HEK293 (cell line): ENCODE data around the gene LMO3.

Source experiments
- CTCF ChIA-PET: fragments of 350-600 bp; formaldehyde crosslinking; extraction: SDS; loops from one replicate; lab custom pipeline; 2021; ENCODE audit warnings: antibody characterized with exemption; lab: Yijun Ruan, JAX
- POLR2A ChIA-PET: fragments of 300-600 bp; formaldehyde crosslinking; extraction: SDS; loops from one replicate; lab custom pipeline; 2020; ENCODE audit warnings: antibody characterized with exemption, inconsistent platforms; lab: Yijun Ruan, JAX
- H3K27ac ChIP-seq: fragments of 200-500 bp; sonication (Bioruptor generic); 2 replicates; pipeline ENCODE4 v1.5.1; 2014; ENCODE audit warnings: low read depth, low read length, control low read depth, inconsistent platforms; ENCODE audit errors: extremely low read depth
- H3K36me3 ChIP-seq, 2 experiments: fragments of 200-500 bp in 1 of 2; sonication (Bioruptor generic) in 1 of 2; 1 replicate in 1 of 2; 2 replicates in 1 of 2; pipeline ENCODE4 v1.5.1; 2014 to 2017; ENCODE audit warnings: inconsistent platforms in 2 of 2, low read length in 2 of 2; ENCODE audit not compliant: control insufficient read depth in 2 of 2, insufficient read depth in 1 of 2
- H3K4me1 ChIP-seq: fragments of 200-500 bp; sonication (Bioruptor generic); 2 replicates; pipeline ENCODE4 v1.5.1; 2014; ENCODE audit warnings: mild to moderate bottlenecking, low read length, inconsistent platforms; ENCODE audit not compliant: control insufficient read depth, insufficient read depth
- H3K4me3 ChIP-seq: 2 replicates; pipeline ENCODE4 v1.5.1; 2011; ENCODE audit warnings: low read depth, mild to moderate bottlenecking, control low read depth, low read length, moderate library complexity
- H3K9me3 ChIP-seq: fragments of 200-500 bp; sonication (Bioruptor generic); 2 replicates; pipeline ENCODE4 v1.5.1; 2014; ENCODE audit warnings: low read depth, low read length, inconsistent platforms; ENCODE audit not compliant: control insufficient read depth, insufficient read depth
- HOXA7 ChIP-seq: sonication (generic); formaldehyde crosslinking; IDR thresholded peaks from 2 replicates; pipeline ENCODE4 v1.8.1; 2022; ENCODE audit warnings: missing genetic modification reagents, borderline replicate concordance
- INSM2 ChIP-seq: fragments of 450-650 bp; formaldehyde crosslinking; IDR thresholded peaks from 2 replicates; pipeline ENCODE4 v1.5.1; 2016; ENCODE audit warnings: missing biosample characterization, missing genetic modification characterization
- KLF8 ChIP-seq: fragments of 450-650 bp; formaldehyde crosslinking; IDR thresholded peaks from 2 replicates; pipeline ENCODE4 v1.5.1; 2016; ENCODE audit warnings: missing biosample characterization, missing genetic modification characterization
- OVOL3 ChIP-seq: fragments of 450-650 bp; formaldehyde crosslinking; IDR thresholded peaks from 2 replicates; pipeline ENCODE4 v1.5.1; 2016; ENCODE audit warnings: missing biosample characterization, missing genetic modification characterization
- YY1 ChIP-seq: fragments of 450-650 bp; formaldehyde crosslinking; IDR thresholded peaks from 2 replicates; pipeline ENCODE4 v1.5.1; 2018; ENCODE audit warnings: missing biosample characterization, missing genetic modification characterization
- ZBTB6 ChIP-seq: fragments of 450-650 bp; formaldehyde crosslinking; IDR thresholded peaks from 2 replicates; pipeline ENCODE4 v1.5.1; 2017; ENCODE audit warnings: missing biosample characterization, missing genetic modification characterization
- ZEB2 ChIP-seq: fragments of 450-650 bp; formaldehyde crosslinking; IDR thresholded peaks from 2 replicates; pipeline ENCODE4 v1.5.1; 2016; ENCODE audit warnings: missing biosample characterization, missing genetic modification characterization
- ZFHX2 ChIP-seq: fragments of 450-650 bp; formaldehyde crosslinking; conservative IDR thresholded peaks from 2 replicates; pipeline ENCODE4 v1.5.1; 2016; ENCODE audit warnings: missing biosample characterization, missing genetic modification characterization
- ZFP69B ChIP-seq: fragments of 450-650 bp; formaldehyde crosslinking; IDR thresholded peaks from 2 replicates; pipeline ENCODE4 v1.5.1; 2016; ENCODE audit warnings: missing biosample characterization, missing genetic modification characterization
- ZNF114 ChIP-seq: fragments of 450-650 bp; formaldehyde crosslinking; IDR thresholded peaks from 2 replicates; pipeline ENCODE4 v1.5.0; 2017; ENCODE audit warnings: missing biosample characterization, missing genetic modification characterization
- ZNF148 ChIP-seq: fragments of 450-650 bp; formaldehyde crosslinking; IDR thresholded peaks from 2 replicates; pipeline ENCODE4 v1.5.0; 2017; ENCODE audit warnings: missing biosample characterization, missing genetic modification characterization, borderline replicate concordance
- ZNF16 ChIP-seq: fragments of 450-650 bp; formaldehyde crosslinking; IDR thresholded peaks from 2 replicates; pipeline ENCODE4 v1.5.1; 2016; ENCODE audit warnings: low read depth, missing biosample characterization, missing genetic modification characterization
- ZNF169 ChIP-seq: fragments of 450-650 bp; formaldehyde crosslinking; IDR thresholded peaks from 2 replicates; pipeline ENCODE4 v1.5.1; 2016; ENCODE audit warnings: missing biosample characterization, missing genetic modification characterization
- ZNF202 ChIP-seq: fragments of 450-650 bp; formaldehyde crosslinking; IDR thresholded peaks from 2 replicates; pipeline ENCODE4 v1.5.1; 2016; ENCODE audit warnings: missing biosample characterization, missing genetic modification characterization, borderline replicate concordance
- ZNF416 ChIP-seq: fragments of 450-650 bp; formaldehyde crosslinking; IDR thresholded peaks from 2 replicates; pipeline ENCODE4 v1.5.1; 2016; ENCODE audit warnings: missing biosample characterization, missing genetic modification characterization
- ZNF423 ChIP-seq: fragments of 450-650 bp; formaldehyde crosslinking; IDR thresholded peaks from 2 replicates; pipeline ENCODE4 v1.5.1; 2016; ENCODE audit warnings: missing biosample characterization, missing genetic modification characterization
- ZNF426 ChIP-seq: fragments of 450-650 bp; formaldehyde crosslinking; IDR thresholded peaks from 2 replicates; pipeline ENCODE4 v1.5.1; 2017; ENCODE audit warnings: missing biosample characterization, missing genetic modification characterization, mild to moderate bottlenecking, inconsistent platforms, moderate library complexity
- ZNF561 ChIP-seq: fragments of 450-650 bp; IDR thresholded peaks from 2 replicates; pipeline ENCODE4 v1.5.1; 2018; ENCODE audit warnings: missing biosample characterization, missing genetic modification characterization, borderline replicate concordance
- ZNF596 ChIP-seq: fragments of 450-650 bp; IDR thresholded peaks from 2 replicates; pipeline ENCODE4 v1.5.0; 2018; ENCODE audit warnings: missing biosample characterization, mild to moderate bottlenecking, missing genetic modification characterization, moderate library complexity
- ZNF623 ChIP-seq: fragments of 450-650 bp; formaldehyde crosslinking; IDR thresholded peaks from 2 replicates; pipeline ENCODE4 v1.5.1; 2016; ENCODE audit warnings: missing biosample characterization, missing genetic modification characterization
- ZNF626 ChIP-seq: fragments of 450-650 bp; sonication (Bioruptor Pico); formaldehyde crosslinking; IDR thresholded peaks from 2 replicates; pipeline ENCODE4 v1.5.1; 2018; ENCODE audit warnings: missing biosample characterization, missing genetic modification characterization, inconsistent platforms
- ZNF660 ChIP-seq: fragments of 450-650 bp; IDR thresholded peaks from 2 replicates; pipeline ENCODE4 v1.5.1; 2018; ENCODE audit warnings: missing biosample characterization, mild to moderate bottlenecking, missing genetic modification characterization
- ZNF692 ChIP-seq: fragments of 450-650 bp; formaldehyde crosslinking; IDR thresholded peaks from 2 replicates; pipeline ENCODE4 v1.5.1; 2016; ENCODE audit warnings: missing biosample characterization, missing genetic modification characterization
- ZNF701 ChIP-seq: fragments of 450-650 bp; formaldehyde crosslinking; IDR thresholded peaks from 2 replicates; pipeline ENCODE4 v1.5.1; 2016; ENCODE audit warnings: missing biosample characterization, missing genetic modification characterization
- ZNF747 ChIP-seq: fragments of 450-650 bp; formaldehyde crosslinking; IDR thresholded peaks from 2 replicates; pipeline ENCODE4 v1.5.1; 2016; ENCODE audit warnings: missing biosample characterization, missing genetic modification characterization
- ZXDB ChIP-seq: fragments of 450-650 bp; formaldehyde crosslinking; IDR thresholded peaks from 2 replicates; pipeline ENCODE4 v1.5.1; 2016; ENCODE audit warnings: missing biosample characterization, missing genetic modification characterization

LMO3 gene

GRCh38 chr12:16568873-16569272 is 37.1 kb downstream of the LMO3 start:
- H3K36me3 ChIP-seq, result no peaks in the 10 kb centered on the region
- POLR2A ChIA-PET, result no interaction called here
- TF ChIP-seq ZNF660 (tag by site-specific recombination) (no peak), ZNF169 (tag by site-specific recombination) (no peak), ZNF202 (tag by site-specific recombination) (no peak), ZNF426 (tag by site-specific recombination) (no peak), ZNF561 (tag by site-specific recombination) (no peak), ZEB2 (tag by site-specific recombination) (no peak), ZNF747 (tag by site-specific recombination) (no peak), ZNF623 (tag by site-specific recombination) (no peak), YY1 (tag by site-specific recombination) (no peak), KLF8 (no peak), ZNF701 (tag by site-specific recombination) (no peak), ZNF16 (tag by site-specific recombination) (no peak), ZNF596 (tag by site-specific recombination) (no peak)
- TF ChIP-seq, all 188 proteins: peak for 0

GRCh38 chr12:16564675-16565074 is 41.3 kb downstream of the LMO3 start:
- no peaks in the 10 kb centered on the region for H3K36me3 ChIP-seq
- CTCF ChIA-PET, result no interaction called here
- no peak for TF ChIP-seq ZNF692 (tag by site-specific recombination)
- TF ChIP-seq ZNF416, result no peak
- H3K4me1 ChIP-seq, result no peaks in the 10 kb centered on the region
- POLR2A ChIA-PET, result interaction anchor here (0.6 kb wide), 1 partner anchor 18 kb away, joined by 3 read pairs; no protein-coding TSS in a partner anchor
- no peaks in the 10 kb centered on the region for H3K9me3 ChIP-seq
- no peak overlapping the region for H3K27ac ChIP-seq
- H3K4me3 ChIP-seq, result no peak overlapping the region

More at GRCh38 chr12:16568873-16569272, 37.1 kb downstream of the LMO3 start:
- H3K4me3 ChIP-seq, result no peak overlapping the region
- H3K4me1 ChIP-seq, result no peaks in the 10 kb centered on the region
- H3K27ac ChIP-seq, result no peak overlapping the region
- CTCF ChIA-PET, result no interaction called here
- no peaks in the 10 kb centered on the region for H3K9me3 ChIP-seq

GRCh38 chr12:16563504-16563903 is 42.5 kb downstream of the LMO3 start:
- no peaks in the 10 kb centered on the region for H3K4me1 ChIP-seq
- POLR2A ChIA-PET, result no interaction called here
- H3K36me3 ChIP-seq, result no peaks in the 10 kb centered on the region
- CTCF ChIA-PET, result no interaction called here
- H3K27ac ChIP-seq, result no peak overlapping the region
- H3K9me3 ChIP-seq, result no peaks in the 10 kb centered on the region
- H3K4me3 ChIP-seq, result no peak overlapping the region
- no peak for TF ChIP-seq INSM2 (tag by site-specific recombination)
- no peak for TF ChIP-seq ZNF423 (tag by site-specific recombination)
- TF ChIP-seq ZFP69B (tag by site-specific recombination), result no peak
- TF ChIP-seq ZNF626 (tag by site-specific recombination), result no peak
- no peak for TF ChIP-seq ZXDB (tag by site-specific recombination)
- no peak for TF ChIP-seq OVOL3 (tag by site-specific recombination)
- TF ChIP-seq ZNF148 (tag by site-specific recombination), result no peak
- TF ChIP-seq HOXA7, result no peak
- no peak for TF ChIP-seq ZNF114 (tag by site-specific recombination)
- no peak for TF ChIP-seq ZBTB6
- TF ChIP-seq ZFHX2, result no peak
- TF ChIP-seq, all 188 proteins: peak for 0
